ENCODE data around the gene MIPEP. TPM values are rescaled to one million over a fixed set of nuclear protein-coding genes. Genes with fewer than 3 reads are reported as not detected.

Gene MIPEP
- total RNA-seq, 2 donors from 2014 or later: 26.2 to 27.1 TPM

GRCh38 chr13:23752111-23753001 is 136.8 kb downstream of the MIPEP start:
- TF ChIP-seq CTCF (IDR thresholded peaks at IDR 0.05) (no peak), POLR2A (IDR thresholded peaks at IDR 0.05) (no peak), POLR2AphosphoS5 (IDR thresholded peaks at IDR 0.05) (no peak)
- H3K27ac ChIP-seq: peak overlapping the region; percentile 10 to 77
- DNase-seq (ENCODE audit: low spot score): no peak

GRCh38 chr13:23751195-23751594 is 138.0 kb downstream of the MIPEP start:
- DNase-seq (ENCODE audit: low spot score): no peak
- TF ChIP-seq CTCF (IDR thresholded peaks at IDR 0.05) (no peak), POLR2AphosphoS5 (IDR thresholded peaks at IDR 0.05) (no peak), POLR2A (IDR thresholded peaks at IDR 0.05) (no peak)
- Histone ChIP-seq H3K27me3 (replicated peaks; ENCODE audit: insufficient read depth) (no peaks in the 10 kb centered on the region), H3K4me1 (replicated peaks) (peaks cover 15% of the 10 kb centered on the region), H3K9me3 (no peaks in the 10 kb centered on the region), H3K4me3 (no peak overlapping the region), H3K36me3 (no peaks in the 10 kb centered on the region), H3K27ac (peak overlapping the region in 1 of 2 donors; percentile 77)
- intact Hi-C loops (cut with DNase I): no loop called here
- 84% methylated on average over 5 of the region's 5 CpGs for WGBS

More at GRCh38 chr13:23752111-23753001, 136.8 kb downstream of the MIPEP start:
- no peaks in the 10 kb centered on the region for H3K27me3 ChIP-seq (replicated peaks; ENCODE audit: insufficient read depth)
- intact Hi-C loops (cut with DNase I): no loop called here
- H3K4me3 ChIP-seq: no peak overlapping the region
- H3K4me1 ChIP-seq (replicated peaks): peaks cover 15% of the 10 kb centered on the region
- WGBS: 59% methylated on average over 1 of the region's 1 CpG
- H3K9me3 ChIP-seq: no peaks in the 10 kb centered on the region
- no peaks in the 10 kb centered on the region for H3K36me3 ChIP-seq

GRCh38 chr13:23750383-23751121 is 138.6 kb downstream of the MIPEP start:
- Histone ChIP-seq H3K27ac (peak overlapping the region in 1 of 2 donors; percentile 77), H3K4me3 (no peak overlapping the region), H3K9me3 (no peaks in the 10 kb centered on the region), H3K4me1 (replicated peaks) (peaks cover 15% of the 10 kb centered on the region), H3K27me3 (replicated peaks; ENCODE audit: insufficient read depth) (no peaks in the 10 kb centered on the region), H3K36me3 (no peaks in the 10 kb centered on the region)
- intact Hi-C loops (cut with DNase I): no loop called here
- DNase-seq (ENCODE audit: low spot score): no peak
- 92% methylated on average over 8 of the region's 8 CpGs for WGBS
- no peak for TF ChIP-seq CTCF (IDR thresholded peaks at IDR 0.05)
- TF ChIP-seq POLR2A (IDR thresholded peaks at IDR 0.05): no peak
- TF ChIP-seq POLR2AphosphoS5 (IDR thresholded peaks at IDR 0.05): no peak

- H3K4me1 ChIP-seq (replicated peaks): peaks cover 10% of the 10 kb centered on the region
- intact Hi-C loops (cut with DNase I): no loop called here
- TF ChIP-seq POLR2A (IDR thresholded peaks at IDR 0.05) (no peak), CTCF (IDR thresholded peaks at IDR 0.05) (no peak), POLR2AphosphoS5 (IDR thresholded peaks at IDR 0.05) (no peak)
- no peaks in the 10 kb centered on the region for H3K36me3 ChIP-seq
- 83% methylated on average over 8 of the region's 8 CpGs for WGBS
- H3K4me3 ChIP-seq: no peak overlapping the region
- no peaks in the 10 kb centered on the region for H3K27me3 ChIP-seq (replicated peaks; ENCODE audit: insufficient read depth)
- H3K9me3 ChIP-seq: no peaks in the 10 kb centered on the region
- peak overlapping the region in 1 of 2 donors; percentile 77 for H3K27ac ChIP-seq
- no peak for DNase-seq (ENCODE audit: low spot score)
Measured at GRCh38 chr13:23749288-23749873, 139.8 kb downstream of the MIPEP start.

All from prostate gland (tissue), 2 donors.